HG02759 (cell line): ENCODE measurements around the gene FRMD3.
"Not testable (repeated sequence)": the region's sequence is repeated elsewhere in the genome, so short reads cannot be mapped to it uniquely, and the experiment has no call there.

ENCODE experiments used
- ATAC-seq: cut with Tn5 transposase; IDR thresholded peaks from one replicate; pipeline ENCODE4 v1.9.1; 2021; ENCODE audit warnings: mild to moderate bottlenecking, moderate library complexity; ENCODE audit not compliant: unreplicated experiment

Gene FRMD3

GRCh38 chr9:83403527-83404238 lies 134.5 kb downstream of the FRMD3 start:
- ATAC-seq, result no peak

GRCh38 chr9:83401328-83401900 lies 136.8 kb downstream of the FRMD3 start:
- ATAC-seq, result no peak

GRCh38 chr9:83396813-83397212 lies 141.4 kb downstream of the FRMD3 start:
- ATAC-seq, result no peak

- ATAC-seq, result no peak
Measured at GRCh38 chr9:83396342-83396741, 141.9 kb downstream of the FRMD3 start.

GRCh38 chr9:83392228-83392627 lies 146.0 kb downstream of the FRMD3 start:
- no peak for ATAC-seq

- ATAC-seq, result no peak
Measured at GRCh38 chr9:83388346-83388745, 149.9 kb downstream of the FRMD3 start.

GRCh38 chr9:83387401-83388185 lies 150.6 kb downstream of the FRMD3 start:
- ATAC-seq, result no peak

- ATAC-seq, result no peak
Measured at GRCh38 chr9:83385317-83385716, 152.9 kb downstream of the FRMD3 start.

- no peak for ATAC-seq
Measured at GRCh38 chr9:83384214-83384613, 154.0 kb downstream of the FRMD3 start.

GRCh38 chr9:83383034-83383433 lies 155.2 kb downstream of the FRMD3 start:
- ATAC-seq, result no peak

GRCh38 chr9:83382421-83382820 lies 155.8 kb downstream of the FRMD3 start:
- ATAC-seq, result no peak

GRCh38 chr9:83379045-83379444 lies 159.2 kb downstream of the FRMD3 start:
- no peak for ATAC-seq

GRCh38 chr9:83372957-83373356 lies 165.2 kb downstream of the FRMD3 start:
- ATAC-seq, result no peak

GRCh38 chr9:83367326-83367725 lies 170.9 kb downstream of the FRMD3 start:
- ATAC-seq, result no peak

GRCh38 chr9:83362341-83362995 lies 175.7 kb downstream of the FRMD3 start:
- ATAC-seq, result no peak

GRCh38 chr9:83359039-83359438 lies 179.2 kb downstream of the FRMD3 start:
- ATAC-seq, result no peak

- ATAC-seq, result not testable (repeated sequence)
Measured at GRCh38 chr9:83358493-83358892, 179.7 kb downstream of the FRMD3 start.

- ATAC-seq, result no peak
Measured at GRCh38 chr9:83355729-83356151, 182.5 kb downstream of the FRMD3 start.

- no peak for ATAC-seq
Measured at GRCh38 chr9:83355024-83355444, 183.2 kb downstream of the FRMD3 start.

- no peak for ATAC-seq
Measured at GRCh38 chr9:83349031-83349430, 189.2 kb downstream of the FRMD3 start.

- no peak for ATAC-seq
Measured at GRCh38 chr9:83346655-83347420, 191.4 kb downstream of the FRMD3 start.
